ENCODE measurements around the gene P2RX7. TPM values are rescaled to one million over a fixed set of nuclear protein-coding genes. Genes with fewer than 3 reads are reported as not detected.
A peak's percentile ranks its signal among the peaks of the same experiment; 100 is the strongest.

The P2RX7 gene
- total RNA-seq, 1 experiment from 2014 or later, result 0.55 TPM

GRCh38 chr12:121209221-121209620 is 76.5 kb downstream of the P2RX7 start:
- Mint-ChIP-seq H3K27ac (no peak overlapping the region), H3K27me3 (ENCODE audit: low read depth) (peaks cover 20% of the 10 kb centered on the region), H3K36me3 (no peaks in the 10 kb centered on the region), H3K4me3 (peak overlapping the region; percentile 38), H3K4me1 (peaks cover 6% of the 10 kb centered on the region), H3K9me3 (no peaks in the 10 kb centered on the region)
- ATAC-seq, result no peak
- ChIA-PET CTCF (no interaction called here), POLR2A (interaction anchor here (0.6 to 0.7 kb wide), 2 partner anchors 26 to 1314 kb away, joined by 3 read pairs; no protein-coding TSS in a partner anchor)
- TF ChIP-seq, protein P1, sequence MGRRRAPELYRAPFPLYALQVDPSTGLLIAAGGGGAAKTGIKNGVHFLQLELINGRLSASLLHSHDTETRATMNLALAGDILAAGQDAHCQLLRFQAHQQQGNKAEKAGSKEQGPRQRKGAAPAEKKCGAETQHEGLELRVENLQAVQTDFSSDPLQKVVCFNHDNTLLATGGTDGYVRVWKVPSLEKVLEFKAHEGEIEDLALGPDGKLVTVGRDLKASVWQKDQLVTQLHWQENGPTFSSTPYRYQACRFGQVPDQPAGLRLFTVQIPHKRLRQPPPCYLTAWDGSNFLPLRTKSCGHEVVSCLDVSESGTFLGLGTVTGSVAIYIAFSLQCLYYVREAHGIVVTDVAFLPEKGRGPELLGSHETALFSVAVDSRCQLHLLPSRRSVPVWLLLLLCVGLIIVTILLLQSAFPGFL (CRISPR knock-in tag; IDR thresholded peaks at IDR 0.05; ENCODE audit: borderline replicate concordance), result no peak
- TF ChIP-seq MLX (CRISPR knock-in tag; IDR thresholded peaks at IDR 0.05), result no peak
- TF ChIP-seq ZNF416 (CRISPR knock-in tag; IDR thresholded peaks at IDR 0.05), result no peak
- TF ChIP-seq, protein P2, sequence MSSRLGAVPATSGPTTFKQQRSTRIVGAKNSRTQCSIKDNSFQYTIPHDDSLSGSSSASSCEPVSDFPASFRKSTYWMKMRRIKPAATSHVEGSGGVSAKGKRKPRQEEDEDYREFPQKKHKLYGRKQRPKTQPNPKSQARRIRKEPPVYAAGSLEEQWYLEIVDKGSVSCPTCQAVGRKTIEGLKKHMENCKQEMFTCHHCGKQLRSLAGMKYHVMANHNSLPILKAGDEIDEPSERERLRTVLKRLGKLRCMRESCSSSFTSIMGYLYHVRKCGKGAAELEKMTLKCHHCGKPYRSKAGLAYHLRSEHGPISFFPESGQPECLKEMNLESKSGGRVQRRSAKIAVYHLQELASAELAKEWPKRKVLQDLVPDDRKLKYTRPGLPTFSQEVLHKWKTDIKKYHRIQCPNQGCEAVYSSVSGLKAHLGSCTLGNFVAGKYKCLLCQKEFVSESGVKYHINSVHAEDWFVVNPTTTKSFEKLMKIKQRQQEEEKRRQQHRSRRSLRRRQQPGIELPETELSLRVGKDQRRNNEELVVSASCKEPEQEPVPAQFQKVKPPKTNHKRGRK (CRISPR knock-in tag; IDR thresholded peaks at IDR 0.05; ENCODE audit: borderline replicate concordance), result no peak
- TF ChIP-seq IRF2 (CRISPR knock-in tag; IDR thresholded peaks at IDR 0.05; ENCODE audit: borderline replicate concordance, low read depth), result no peak
- TF ChIP-seq ZNF281 (CRISPR knock-in tag; IDR thresholded peaks at IDR 0.05), result no peak
- TF ChIP-seq ESRRA (CRISPR knock-in tag; IDR thresholded peaks at IDR 0.05; ENCODE audit: borderline replicate concordance), result no peak
- no peak for TF ChIP-seq SOX15 (CRISPR knock-in tag; IDR thresholded peaks at IDR 0.05)
- TF ChIP-seq ZMAT4 (CRISPR knock-in tag; IDR thresholded peaks at IDR 0.05), result no peak
- TF ChIP-seq CREB1 (CRISPR knock-in tag; IDR thresholded peaks at IDR 0.05), result no peak
- TF ChIP-seq STAT6 (CRISPR knock-in tag; conservative IDR thresholded peaks at IDR 0.05; ENCODE audit: low read depth), result no peak
- TF ChIP-seq MXD4 (CRISPR knock-in tag; IDR thresholded peaks at IDR 0.05; ENCODE audit: borderline replicate concordance), result no peak
- no peak for TF ChIP-seq SMAD4 (CRISPR knock-in tag; IDR thresholded peaks at IDR 0.05)
- no peak for TF ChIP-seq FOXJ3 (CRISPR knock-in tag; IDR thresholded peaks at IDR 0.05; ENCODE audit: borderline replicate concordance)
- no peak for TF ChIP-seq ZNF263 (CRISPR knock-in tag; IDR thresholded peaks at IDR 0.05; ENCODE audit: low read depth)
- TF ChIP-seq NFATC4 (CRISPR knock-in tag; IDR thresholded peaks at IDR 0.05), result no peak
- DNase-seq (ENCODE audit: low spot score), result no peak
